ENCODE results near the gene DISP3. TPM values are rescaled to one million over a fixed set of nuclear protein-coding genes. Genes with fewer than 3 reads are reported as not detected.

The DISP3 gene
- total and polyA plus RNA-seq, 2 of the 13 experiments (the other 11 are each of a cell fraction or from before 2014, with no cell fraction given): 0.08 to 0.13 TPM

DNA sequence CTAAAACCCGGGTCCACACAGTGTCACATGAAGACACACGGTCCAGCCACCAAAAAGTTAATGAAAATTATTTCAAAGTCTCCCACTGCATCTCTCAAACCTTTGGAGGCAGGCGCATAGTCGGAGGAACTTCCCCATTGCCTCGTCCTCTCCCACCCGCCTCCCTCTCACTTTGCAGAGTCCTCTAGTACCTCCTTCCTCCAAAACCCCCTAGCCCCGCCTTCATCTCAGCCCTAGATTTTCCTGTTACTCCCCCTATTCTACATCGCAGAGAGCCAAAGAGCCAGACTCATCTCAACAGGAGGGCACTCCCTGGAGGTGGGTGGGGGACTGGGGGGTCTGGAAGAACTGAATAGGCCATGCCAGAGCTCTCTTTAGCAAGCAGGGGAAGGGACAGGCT is 79.3 kb downstream of the DISP3 start:
- FAIRE-seq (no peak), DNase-seq (ENCODE audit: low spot score) (no peak), ATAC-seq (no peak)
- no peaks in the 10 kb centered on the region for H3K79me2 ChIP-seq (ENCODE audit: insufficient read depth, low read length)
- H3K4me1 ChIP-seq (ENCODE audit: insufficient read depth, low read length): no peaks in the 10 kb centered on the region
- CTCF ChIA-PET (ENCODE audit: low intra/inter-chr PET ratio, low total read pairs): no interaction called here
- H3K27ac ChIP-seq (ENCODE audit: extremely low read length, insufficient read depth, low read length): no peak overlapping the region
- no peak overlapping the region for H2AFZ ChIP-seq (ENCODE audit: low read length)
- POLR2A ChIA-PET: no interaction called here
- H3K4me3 ChIP-seq (replicated peaks in 1 of 3; ENCODE audit: insufficient read depth in 1 of 3, low read depth in 2 of 3, low read length in 3 of 3): no peak overlapping the region
- intact Hi-C loops (cut with micrococcal nuclease; ENCODE audit: unreplicated experiment): no loop called here
- 6% methylated on average over 8 of the region's 8 CpGs for WGBS (ENCODE audit: low lambda C conversion rate)
- H3K36me3 ChIP-seq (replicated peaks in 1 of 2; ENCODE audit: control insufficient read depth in 1 of 2, insufficient read depth in 2 of 2, low read length in 2 of 2): no peaks in the 10 kb centered on the region
- no peaks in the 10 kb centered on the region for H4K20me1 ChIP-seq (ENCODE audit: insufficient read depth, low read length)
- no peaks in the 10 kb centered on the region for H3K9me3 ChIP-seq (ENCODE audit: low read length)
- H3K4me2 ChIP-seq (ENCODE audit: low read depth, low read length): no peak overlapping the region
- no peak overlapping the region for H3K9ac ChIP-seq (ENCODE audit: insufficient read depth, low read depth, low read length)
- no TSS peak for BruUV-seq (replicated peaks)
- peaks cover 1 to 30% of the 10 kb centered on the region in 2 experiments; a peak in 3 of 5 replicates for H3K27me3 ChIP-seq (ENCODE audit: control insufficient read depth in 1 of 2, insufficient read depth in 2 of 2, low read length in 2 of 2)
- in situ Hi-C loops (cut with HindIII; ENCODE audit: extremely low pct_ligation_motif_present, low pct_unique_long_range_greater_than_20kb): no loop called here
- TF ChIP-seq, protein P1, sequence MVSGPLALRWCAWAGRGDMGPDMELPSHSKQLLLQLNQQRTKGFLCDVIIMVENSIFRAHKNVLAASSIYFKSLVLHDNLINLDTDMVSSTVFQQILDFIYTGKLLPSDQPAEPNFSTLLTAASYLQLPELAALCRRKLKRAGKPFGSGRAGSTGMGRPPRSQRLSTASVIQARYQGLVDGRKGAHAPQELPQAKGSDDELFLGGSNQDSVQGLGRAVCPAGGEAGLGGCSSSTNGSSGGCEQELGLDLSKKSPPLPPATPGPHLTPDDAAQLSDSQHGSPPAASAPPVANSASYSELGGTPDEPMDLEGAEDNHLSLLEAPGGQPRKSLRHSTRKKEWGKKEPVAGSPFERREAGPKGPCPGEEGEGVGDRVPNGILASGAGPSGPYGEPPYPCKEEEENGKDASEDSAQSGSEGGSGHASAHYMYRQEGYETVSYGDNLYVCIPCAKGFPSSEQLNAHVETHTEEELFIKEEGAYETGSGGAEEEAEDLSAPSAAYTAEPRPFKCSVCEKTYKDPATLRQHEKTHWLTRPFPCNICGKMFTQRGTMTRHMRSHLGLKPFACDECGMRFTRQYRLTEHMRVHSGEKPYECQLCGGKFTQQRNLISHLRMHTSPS (CRISPR knock-in tag; IDR thresholded peaks at IDR 0.05; ENCODE audit: low read depth): no peak
- TF ChIP-seq MAFF (IDR thresholded peaks at IDR 0.05; ENCODE audit: low read depth, low read length) (no peak), ZFP36 (IDR thresholded peaks at IDR 0.05; ENCODE audit: borderline replicate concordance, low read depth, low read length, partially characterized antibody) (no peak), ZNF451 (CRISPR knock-in tag; IDR thresholded peaks at IDR 0.05) (no peak), REPIN1 (CRISPR knock-in tag; IDR thresholded peaks at IDR 0.05; ENCODE audit: borderline replicate concordance, low read depth) (no peak), PPARG (CRISPR knock-in tag; conservative IDR thresholded peaks at IDR 0.05) (no peak), TOE1 (CRISPR knock-in tag; IDR thresholded peaks at IDR 0.05) (no peak), PHB2 (IDR thresholded peaks at IDR 0.05; ENCODE audit: partially characterized antibody) (no peak), ZNF263 (CRISPR knock-in tag; IDR thresholded peaks at IDR 0.05) (no peak), SAFB2 (CRISPR knock-in tag; IDR thresholded peaks at IDR 0.05; ENCODE audit: borderline replicate concordance, low read depth) (no peak), ZNF33B (CRISPR knock-in tag; IDR thresholded peaks at IDR 0.05) (no peak), ZMYM4 (CRISPR knock-in tag; IDR thresholded peaks at IDR 0.05) (no peak), ZNF775 (CRISPR knock-in tag; IDR thresholded peaks at IDR 0.05; ENCODE audit: borderline replicate concordance) (no peak), MED1 (CRISPR knock-in tag; IDR thresholded peaks at IDR 0.05) (no peak)
- TF ChIP-seq, protein P2, sequence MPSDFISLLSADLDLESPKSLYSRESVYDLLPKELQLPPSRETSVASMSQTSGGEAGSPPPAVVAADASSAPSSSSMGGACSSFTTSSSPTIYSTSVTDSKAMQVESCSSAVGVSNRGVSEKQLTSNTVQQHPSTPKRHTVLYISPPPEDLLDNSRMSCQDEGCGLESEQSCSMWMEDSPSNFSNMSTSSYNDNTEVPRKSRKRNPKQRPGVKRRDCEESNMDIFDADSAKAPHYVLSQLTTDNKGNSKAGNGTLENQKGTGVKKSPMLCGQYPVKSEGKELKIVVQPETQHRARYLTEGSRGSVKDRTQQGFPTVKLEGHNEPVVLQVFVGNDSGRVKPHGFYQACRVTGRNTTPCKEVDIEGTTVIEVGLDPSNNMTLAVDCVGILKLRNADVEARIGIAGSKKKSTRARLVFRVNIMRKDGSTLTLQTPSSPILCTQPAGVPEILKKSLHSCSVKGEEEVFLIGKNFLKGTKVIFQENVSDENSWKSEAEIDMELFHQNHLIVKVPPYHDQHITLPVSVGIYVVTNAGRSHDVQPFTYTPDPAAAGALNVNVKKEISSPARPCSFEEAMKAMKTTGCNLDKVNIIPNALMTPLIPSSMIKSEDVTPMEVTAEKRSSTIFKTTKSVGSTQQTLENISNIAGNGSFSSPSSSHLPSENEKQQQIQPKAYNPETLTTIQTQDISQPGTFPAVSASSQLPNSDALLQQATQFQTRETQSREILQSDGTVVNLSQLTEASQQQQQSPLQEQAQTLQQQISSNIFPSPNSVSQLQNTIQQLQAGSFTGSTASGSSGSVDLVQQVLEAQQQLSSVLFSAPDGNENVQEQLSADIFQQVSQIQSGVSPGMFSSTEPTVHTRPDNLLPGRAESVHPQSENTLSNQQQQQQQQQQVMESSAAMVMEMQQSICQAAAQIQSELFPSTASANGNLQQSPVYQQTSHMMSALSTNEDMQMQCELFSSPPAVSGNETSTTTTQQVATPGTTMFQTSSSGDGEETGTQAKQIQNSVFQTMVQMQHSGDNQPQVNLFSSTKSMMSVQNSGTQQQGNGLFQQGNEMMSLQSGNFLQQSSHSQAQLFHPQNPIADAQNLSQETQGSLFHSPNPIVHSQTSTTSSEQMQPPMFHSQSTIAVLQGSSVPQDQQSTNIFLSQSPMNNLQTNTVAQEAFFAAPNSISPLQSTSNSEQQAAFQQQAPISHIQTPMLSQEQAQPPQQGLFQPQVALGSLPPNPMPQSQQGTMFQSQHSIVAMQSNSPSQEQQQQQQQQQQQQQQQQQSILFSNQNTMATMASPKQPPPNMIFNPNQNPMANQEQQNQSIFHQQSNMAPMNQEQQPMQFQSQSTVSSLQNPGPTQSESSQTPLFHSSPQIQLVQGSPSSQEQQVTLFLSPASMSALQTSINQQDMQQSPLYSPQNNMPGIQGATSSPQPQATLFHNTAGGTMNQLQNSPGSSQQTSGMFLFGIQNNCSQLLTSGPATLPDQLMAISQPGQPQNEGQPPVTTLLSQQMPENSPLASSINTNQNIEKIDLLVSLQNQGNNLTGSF (CRISPR knock-in tag; IDR thresholded peaks at IDR 0.05): no peak
- TF ChIP-seq, protein P3, sequence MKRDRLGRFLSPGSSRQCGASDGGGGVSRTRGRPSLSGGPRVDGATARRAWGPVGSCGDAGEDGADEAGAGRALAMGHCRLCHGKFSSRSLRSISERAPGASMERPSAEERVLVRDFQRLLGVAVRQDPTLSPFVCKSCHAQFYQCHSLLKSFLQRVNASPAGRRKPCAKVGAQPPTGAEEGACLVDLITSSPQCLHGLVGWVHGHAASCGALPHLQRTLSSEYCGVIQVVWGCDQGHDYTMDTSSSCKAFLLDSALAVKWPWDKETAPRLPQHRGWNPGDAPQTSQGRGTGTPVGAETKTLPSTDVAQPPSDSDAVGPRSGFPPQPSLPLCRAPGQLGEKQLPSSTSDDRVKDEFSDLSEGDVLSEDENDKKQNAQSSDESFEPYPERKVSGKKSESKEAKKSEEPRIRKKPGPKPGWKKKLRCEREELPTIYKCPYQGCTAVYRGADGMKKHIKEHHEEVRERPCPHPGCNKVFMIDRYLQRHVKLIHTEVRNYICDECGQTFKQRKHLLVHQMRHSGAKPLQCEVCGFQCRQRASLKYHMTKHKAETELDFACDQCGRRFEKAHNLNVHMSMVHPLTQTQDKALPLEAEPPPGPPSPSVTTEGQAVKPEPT (CRISPR knock-in tag; IDR thresholded peaks at IDR 0.05; ENCODE audit: low read depth): no peak
- TF ChIP-seq, protein P4, sequence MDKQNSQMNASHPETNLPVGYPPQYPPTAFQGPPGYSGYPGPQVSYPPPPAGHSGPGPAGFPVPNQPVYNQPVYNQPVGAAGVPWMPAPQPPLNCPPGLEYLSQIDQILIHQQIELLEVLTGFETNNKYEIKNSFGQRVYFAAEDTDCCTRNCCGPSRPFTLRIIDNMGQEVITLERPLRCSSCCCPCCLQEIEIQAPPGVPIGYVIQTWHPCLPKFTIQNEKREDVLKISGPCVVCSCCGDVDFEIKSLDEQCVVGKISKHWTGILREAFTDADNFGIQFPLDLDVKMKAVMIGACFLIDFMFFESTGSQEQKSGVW (CRISPR knock-in tag; IDR thresholded peaks at IDR 0.05; ENCODE audit: borderline replicate concordance): no peak

Data from HepG2 (cell line).